GM12875 (cell line): Measurements from ENCODE around the gene ZNF839.

Experiments used
- H3K4me3 ChIP-seq: one replicate; pipeline ENCODE4 v1.5.1; 2011; ENCODE audit warnings: low read depth, low read length, control low read depth
- TF ChIP-seq, protein P1 (sequence below): IDR thresholded peaks from 2 replicates; pipeline ENCODE4 v1.5.1; 2011; ENCODE audit warnings: low read depth, mild to moderate bottlenecking, control low read depth, inconsistent platforms, low read length, moderate library complexity, borderline replicate concordance; ENCODE audit not compliant: insufficient read depth

ZNF839 gene

DNA sequence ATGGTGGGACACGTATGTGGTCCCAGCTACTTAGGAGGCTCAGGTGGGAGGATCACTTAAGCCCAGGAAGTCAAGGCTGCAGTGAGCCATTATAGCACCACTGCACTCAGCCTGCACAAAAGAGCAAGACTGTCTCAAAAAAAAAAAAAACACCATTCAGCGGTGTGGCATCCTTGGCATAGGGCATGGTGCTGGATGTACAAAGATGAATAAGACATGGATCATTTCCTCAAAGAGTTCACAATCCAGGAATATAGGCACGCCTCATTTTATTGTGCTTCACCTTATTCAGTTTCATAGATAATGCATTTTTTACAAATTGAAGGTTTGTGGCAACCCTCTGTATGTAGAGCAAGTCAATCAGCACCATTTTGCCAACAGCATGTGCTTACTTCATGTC lies 36.7 kb downstream of the ZNF839 start:
- no peak overlapping the region for H3K4me3 ChIP-seq
- TF ChIP-seq, protein P1, sequence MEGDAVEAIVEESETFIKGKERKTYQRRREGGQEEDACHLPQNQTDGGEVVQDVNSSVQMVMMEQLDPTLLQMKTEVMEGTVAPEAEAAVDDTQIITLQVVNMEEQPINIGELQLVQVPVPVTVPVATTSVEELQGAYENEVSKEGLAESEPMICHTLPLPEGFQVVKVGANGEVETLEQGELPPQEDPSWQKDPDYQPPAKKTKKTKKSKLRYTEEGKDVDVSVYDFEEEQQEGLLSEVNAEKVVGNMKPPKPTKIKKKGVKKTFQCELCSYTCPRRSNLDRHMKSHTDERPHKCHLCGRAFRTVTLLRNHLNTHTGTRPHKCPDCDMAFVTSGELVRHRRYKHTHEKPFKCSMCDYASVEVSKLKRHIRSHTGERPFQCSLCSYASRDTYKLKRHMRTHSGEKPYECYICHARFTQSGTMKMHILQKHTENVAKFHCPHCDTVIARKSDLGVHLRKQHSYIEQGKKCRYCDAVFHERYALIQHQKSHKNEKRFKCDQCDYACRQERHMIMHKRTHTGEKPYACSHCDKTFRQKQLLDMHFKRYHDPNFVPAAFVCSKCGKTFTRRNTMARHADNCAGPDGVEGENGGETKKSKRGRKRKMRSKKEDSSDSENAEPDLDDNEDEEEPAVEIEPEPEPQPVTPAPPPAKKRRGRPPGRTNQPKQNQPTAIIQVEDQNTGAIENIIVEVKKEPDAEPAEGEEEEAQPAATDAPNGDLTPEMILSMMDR: no peak

DNA sequence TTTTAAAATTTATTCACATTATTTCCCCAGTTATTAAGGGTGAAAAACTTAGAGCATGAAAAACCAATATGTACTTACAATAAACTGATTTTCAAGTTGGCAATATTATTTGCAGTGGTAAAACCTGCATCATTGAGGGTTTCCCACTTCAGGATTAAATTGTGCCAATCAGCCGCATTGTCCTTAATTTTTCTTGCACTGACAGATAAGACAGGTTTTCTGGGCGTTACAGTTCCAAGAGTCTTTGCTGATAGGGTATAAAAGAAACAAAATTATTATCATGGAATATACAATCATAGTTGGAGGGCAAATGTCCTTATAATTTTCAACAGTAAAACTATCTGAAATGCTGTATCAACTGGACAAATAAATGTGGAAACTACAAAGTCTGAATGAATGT lies 39.8 kb downstream of the ZNF839 start:
- TF ChIP-seq, protein P1: no peak
- H3K4me3 ChIP-seq: no peak overlapping the region

DNA sequence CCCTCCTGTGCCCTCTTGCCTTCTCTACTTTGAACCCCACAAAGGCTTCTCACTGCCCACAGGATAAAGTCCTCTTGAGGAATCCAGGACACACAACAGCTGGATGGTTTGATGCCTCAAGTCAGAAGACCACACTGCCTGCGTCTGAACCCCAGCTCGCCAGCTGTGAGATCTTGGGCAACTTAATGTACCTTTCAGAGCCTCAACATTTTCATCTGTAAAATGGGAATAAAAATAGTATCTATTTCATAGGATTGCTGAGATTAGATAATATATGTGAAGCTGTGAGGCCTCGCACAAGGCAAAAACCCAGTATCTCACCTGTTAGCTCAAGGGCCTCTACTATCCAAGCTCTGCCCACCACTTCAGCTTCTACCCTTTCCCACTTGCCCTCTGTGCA lies 40.8 kb downstream of the ZNF839 start:
- TF ChIP-seq, protein P1: no peak
- no peak overlapping the region for H3K4me3 ChIP-seq

DNA sequence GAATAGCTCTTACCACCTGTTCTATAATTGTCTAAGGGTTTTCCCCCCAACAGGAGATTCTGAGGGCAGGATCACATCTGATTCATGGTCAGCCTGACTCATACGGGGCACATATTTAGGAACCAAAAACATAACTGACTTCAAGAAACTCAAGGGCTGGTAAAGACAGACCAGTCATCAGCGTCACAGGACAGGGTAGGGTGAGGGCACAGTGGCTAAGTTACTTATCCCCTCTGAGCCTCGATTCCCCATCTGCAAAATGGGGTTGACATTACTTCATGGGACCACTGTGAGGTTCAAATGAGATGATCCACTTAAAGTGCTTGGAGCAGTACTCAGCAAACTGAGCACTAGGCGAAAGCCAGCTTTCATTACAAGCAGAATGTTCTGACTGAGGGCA lies 42.5 kb downstream of the ZNF839 start:
- TF ChIP-seq, protein P1: no peak

DNA sequence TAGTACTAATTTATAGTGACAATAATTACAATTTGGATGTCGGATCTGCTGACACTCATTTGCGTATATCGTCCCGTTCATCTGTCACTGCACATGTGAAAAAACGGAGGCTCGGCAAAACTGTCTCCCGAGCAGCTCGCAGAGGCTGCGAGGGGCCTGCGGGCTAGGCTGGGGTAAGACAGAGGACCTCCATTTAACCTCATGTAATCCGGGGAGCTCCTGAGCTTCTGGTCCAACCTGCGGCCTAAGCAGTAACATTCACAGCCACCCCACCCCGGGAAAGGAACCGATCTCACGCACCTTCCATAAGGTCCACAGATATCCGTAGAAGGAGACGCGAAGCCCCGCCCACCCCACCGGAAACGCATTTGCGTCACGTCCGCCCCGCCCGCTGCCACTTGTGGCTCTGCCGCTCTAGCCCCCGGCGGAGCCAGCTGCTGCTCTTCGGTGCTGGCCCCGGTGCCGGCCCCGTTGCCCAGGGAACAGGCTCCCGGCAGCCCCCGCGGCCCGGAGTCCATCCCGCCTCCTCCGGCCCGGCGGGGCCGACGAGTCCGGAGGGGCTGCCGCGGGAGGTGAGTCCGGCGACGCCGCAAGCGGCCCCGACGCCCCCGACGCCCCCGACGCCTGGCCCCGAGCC lies 43.1 kb downstream of the ZNF839 start, which contains the start of the genes CINP and TECPR2:
TSS of gene CINP (minus strand) at position 346 of the 637 bp plus-strand sequence. CDS start at position 307, 39 bp downstream.
TSS of gene TECPR2 (plus strand) at position 397 of the 637 bp plus-strand sequence. CDS start 13,781 bp downstream, outside the sequence.
- TF ChIP-seq, protein P1: no peak
- H3K4me3 ChIP-seq: peak within 1 kb of the TSS; percentile 70

More for the DNA sequence above, 42.5 kb downstream of the ZNF839 start:
- H3K4me3 ChIP-seq: peak overlapping the region; percentile 70

DNA sequence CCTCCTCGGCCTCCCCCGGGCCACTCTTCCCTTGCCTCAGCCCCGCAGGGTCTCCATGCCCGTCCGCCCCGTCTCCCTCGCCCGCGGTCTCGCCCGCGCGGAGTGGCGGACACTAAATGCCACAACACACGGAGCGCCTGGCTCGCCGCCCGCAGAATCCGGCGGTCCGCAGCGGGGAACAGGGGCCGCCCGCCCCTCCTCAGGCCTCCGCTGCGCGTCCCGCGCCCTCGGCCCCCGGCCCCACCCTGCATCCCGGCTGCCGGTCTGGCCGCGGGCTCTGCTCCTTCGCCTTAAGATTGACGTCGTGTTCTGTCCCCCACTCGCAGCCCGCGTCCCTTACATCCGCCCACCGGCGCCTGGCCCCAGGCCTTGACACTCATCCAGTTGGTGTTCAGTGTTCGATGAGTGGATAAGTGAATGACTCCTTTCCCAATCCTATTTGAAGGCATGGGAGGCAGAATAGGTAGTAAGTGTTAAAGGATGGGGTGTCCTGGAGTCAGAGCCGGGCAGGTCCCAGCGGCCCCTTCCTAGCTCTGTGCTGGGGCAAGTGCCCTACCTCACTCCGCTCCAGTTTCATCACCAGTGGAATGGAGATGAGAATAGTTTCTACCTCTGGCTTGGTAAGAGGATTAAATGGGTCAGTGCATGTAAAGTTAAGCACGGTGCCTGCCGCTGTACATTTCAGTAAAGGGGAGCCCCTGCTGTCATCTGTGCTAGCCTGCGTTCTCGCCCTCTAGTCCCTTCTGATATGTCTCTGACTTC lies 43.8 kb downstream of the ZNF839 start:
- TF ChIP-seq, protein P1: no peak
- peak overlapping the region; percentile 70 for H3K4me3 ChIP-seq
